AG04449 (cell line): ENCODE data around the gene DTX3L.
A peak's percentile ranks its signal among the peaks of the same experiment; 100 is the strongest.

Experiments used
- CTCF ChIA-PET: fragments of 350-600 bp; formaldehyde crosslinking; extraction: SDS; loops from one replicate; lab custom pipeline; 2021; ENCODE audit warnings: antibody characterized with exemption; lab: Yijun Ruan, JAX
- POLR2A ChIA-PET: fragments of 400-600, 350-600 bp; formaldehyde crosslinking; extraction: SDS; loops from one replicate; lab custom pipeline; 2020; ENCODE audit warnings: antibody characterized with exemption, inconsistent platforms; lab: Yijun Ruan, JAX
- DNase-seq: peaks from one replicate; pipeline ENCODE4 v3.0.0-alpha.2; 2010; ENCODE audit warnings: low read depth, low spot score
- H3K4me3 ChIP-seq: 2 replicates; pipeline ENCODE4 v1.5.1; 2011; ENCODE audit warnings: low read depth, mild to moderate bottlenecking, control low read depth, low read length
- CTCF ChIP-seq: IDR thresholded peaks from one replicate; pipeline ENCODE4 v1.5.1; 2011; ENCODE audit warnings: mild to moderate bottlenecking, moderate library complexity, low read length, control low read depth, inconsistent platforms; ENCODE audit not compliant: insufficient read depth; ENCODE audit errors: missing control alignments

The DTX3L gene

GRCh38 chr3:122603056-122603455 is 38.9 kb downstream of the DTX3L start:
- DNase-seq = no peak
- no peak overlapping the region for H3K4me3 ChIP-seq
- CTCF ChIA-PET = no interaction called here
- POLR2A ChIA-PET = no interaction called here
- TF ChIP-seq CTCF = no peak

- no peak for TF ChIP-seq CTCF
Observed at GRCh38 chr3:122606330-122606729, 42.2 kb downstream of the DTX3L start.

GRCh38 chr3:122608916-122609315 is 44.8 kb downstream of the DTX3L start:
- no peak for TF ChIP-seq CTCF
- no peak overlapping the region for H3K4me3 ChIP-seq
- ChIA-PET POLR2A (no interaction called here), CTCF (no interaction called here)
- DNase-seq = no peak

More at GRCh38 chr3:122606330-122606729, 42.2 kb downstream of the DTX3L start:
- DNase-seq = no peak
- CTCF ChIA-PET = interaction anchor here (1.5 kb wide), 1 partner anchor 12 kb away, joined by 3 read pairs; no protein-coding TSS in a partner anchor
- H3K4me3 ChIP-seq = no peak overlapping the region
- POLR2A ChIA-PET = no interaction called here

DNA sequence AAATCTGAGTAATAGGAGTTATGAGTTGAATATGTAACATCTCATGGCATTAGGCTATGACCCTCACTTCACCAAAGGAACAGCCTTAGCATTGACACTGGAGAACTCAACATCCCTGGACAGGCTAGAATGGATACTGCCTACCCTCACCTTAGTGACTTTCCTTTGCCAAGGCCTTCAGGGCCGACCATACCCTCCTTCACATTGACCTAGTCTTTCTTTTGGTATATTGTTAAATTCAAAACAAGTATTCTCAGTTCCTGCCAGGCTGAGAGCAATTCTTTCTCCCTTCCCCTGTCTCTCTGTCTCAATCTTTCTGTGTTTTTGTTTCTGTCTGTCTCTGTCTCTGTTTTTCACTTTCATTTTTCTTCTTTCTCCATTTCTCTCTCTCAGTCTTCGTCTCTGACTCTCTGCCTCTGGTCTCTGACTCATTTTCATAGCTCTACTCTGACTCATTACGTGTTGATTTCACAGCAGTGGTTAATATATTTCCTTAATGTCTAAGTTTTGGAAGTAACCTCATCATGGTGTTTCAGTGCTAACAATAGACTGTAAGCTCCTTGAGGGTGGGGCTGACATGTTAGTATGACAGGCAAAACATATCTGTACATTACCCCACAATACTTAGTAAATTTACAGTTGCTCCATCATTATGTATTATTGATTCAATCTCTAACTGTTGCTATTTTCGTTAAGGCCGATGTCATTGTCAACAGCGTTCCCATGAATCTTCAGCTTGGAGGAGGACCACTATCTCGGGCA is 45.8 kb downstream of the DTX3L start:
- H3K4me3 ChIP-seq = no peak overlapping the region
- no peak for TF ChIP-seq CTCF
- POLR2A ChIA-PET = no interaction called here
- DNase-seq = peak; percentile 58
- CTCF ChIA-PET = no interaction called here

GRCh38 chr3:122612696-122613095 is 48.6 kb downstream of the DTX3L start:
- no peak overlapping the region for H3K4me3 ChIP-seq
- ChIA-PET POLR2A (no interaction called here), CTCF (interaction anchor here (1.3 kb wide), 1 partner anchor 34 kb away, joined by 3 read pairs; no protein-coding TSS in a partner anchor)
- DNase-seq = no peak
- TF ChIP-seq CTCF = no peak

DNA sequence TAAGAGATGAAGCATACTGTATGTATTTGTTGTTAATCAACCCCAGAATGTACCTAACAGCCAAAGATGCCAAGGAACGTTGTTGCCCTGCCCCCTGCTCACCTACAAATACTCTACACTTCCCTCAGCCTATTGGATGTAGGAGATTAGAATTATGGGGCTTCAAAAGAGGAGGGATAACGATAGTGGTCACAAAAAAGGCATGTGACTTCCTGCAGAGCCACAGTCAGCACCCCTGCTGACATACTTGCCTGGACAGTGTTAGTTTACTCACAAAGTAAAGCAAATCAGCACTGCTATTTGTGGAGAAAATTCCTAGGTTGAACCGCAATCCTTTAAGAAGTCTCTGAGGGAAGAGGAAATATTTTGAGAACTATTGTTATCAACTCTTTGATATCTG is 51.2 kb downstream of the DTX3L start:
- ChIA-PET POLR2A (no interaction called here), CTCF (interaction anchor here (1.3 kb wide), 1 partner anchor 64 kb away, joined by 5 read pairs; no protein-coding TSS in a partner anchor)
- DNase-seq = no peak
- TF ChIP-seq CTCF = no peak
- H3K4me3 ChIP-seq = no peak overlapping the region
